MCF 10A (cell line): ENCODE data around the gene RALGDS. TPM values are rescaled to one million over a fixed set of nuclear protein-coding genes. Genes with fewer than 3 reads are reported as not detected.
A peak's percentile ranks its signal among the peaks of the same experiment; 100 is the strongest.

Experiments
- BruUV-seq: library from RNA; stranded (reverse); fragments of 400-500 nt; replicated peaks from 2 replicates; lab custom pipeline; 2021; lab: Mats Ljungman, UMichigan
- CTCF ChIA-PET: fragments of 300-600 bp; sonication (Branson Sonifier 250); formaldehyde crosslinking; extraction: SDS; loops from one replicate; lab custom pipeline; 2021; ENCODE audit warnings: antibody characterized with exemption, inconsistent platforms; lab: Yijun Ruan, JAX
- POLR2A ChIA-PET: fragments of 300-600, 350-650 bp; sonication (Branson Sonifier 250); formaldehyde crosslinking; extraction: SDS; loops from one replicate; lab custom pipeline; 2020; ENCODE audit warnings: antibody characterized with exemption, inconsistent platforms; lab: Yijun Ruan, JAX
- DNase-seq: peaks from one replicate; pipeline ENCODE4 v3.0.0-alpha.2; 2018; ENCODE audit not compliant: unreplicated experiment
- H3K27ac Mint-ChIP-seq: one replicate; pipeline ENCODE4 v1.8.0; 2022; ENCODE audit warnings: mild to moderate bottlenecking, low read depth, mixed read lengths; ENCODE audit not compliant: unreplicated experiment
- H3K27me3 Mint-ChIP-seq: one replicate; pipeline ENCODE4 v1.8.0; 2022; ENCODE audit warnings: mixed read lengths; ENCODE audit not compliant: insufficient read depth, unreplicated experiment
- H3K36me3 Mint-ChIP-seq: one replicate; pipeline ENCODE4 v1.8.0; 2022; ENCODE audit warnings: mild to moderate bottlenecking, moderate library complexity, mixed read lengths; ENCODE audit not compliant: insufficient read depth, unreplicated experiment
- H3K4me1 Mint-ChIP-seq: one replicate; pipeline ENCODE4 v1.8.0; 2022; ENCODE audit warnings: mixed read lengths; ENCODE audit not compliant: insufficient read depth, unreplicated experiment
- H3K4me3 Mint-ChIP-seq: one replicate; pipeline ENCODE4 v1.8.0; 2022; ENCODE audit warnings: mild to moderate bottlenecking, moderate library complexity, mixed read lengths; ENCODE audit not compliant: unreplicated experiment
- H3K9me3 Mint-ChIP-seq: one replicate; pipeline ENCODE4 v1.8.0; 2022; ENCODE audit warnings: mixed read lengths; ENCODE audit not compliant: unreplicated experiment
- intact Hi-C: fragments of 100-400 bp; cut with micrococcal nuclease; formaldehyde crosslinking; loops from 2 replicates; pipeline ENCODE4 v1.14.1; 2022
- total RNA-seq: library from RNA; stranded (reverse); gene quantifications from 2 replicates; pipeline ENCODE4 v1.2.3, GENCODE V29; 2022
- TF ChIP-seq, protein P1 (sequence below): fragments of 200-600 bp; IDR thresholded peaks from one replicate; pipeline ENCODE4 v1.8.0; 2022; ENCODE audit warnings: antibody characterized with exemption, mild to moderate bottlenecking; ENCODE audit not compliant: unreplicated experiment

Gene RALGDS
- total RNA-seq, 1 experiment from 2014 or later: 14.2 TPM

GRCh38 chr9:133151041-133151440 lies 30.0 kb upstream of the RALGDS start:
- Mint-ChIP-seq H3K9me3 (no peaks in the 10 kb centered on the region), H3K4me3 (no peak overlapping the region), H3K27me3 (no peaks in the 10 kb centered on the region), H3K36me3 (no peaks in the 10 kb centered on the region), H3K4me1 (peaks cover 16% of the 10 kb centered on the region), H3K27ac (no peak overlapping the region)
- DNase-seq: no peak
- TF ChIP-seq, protein P1, sequence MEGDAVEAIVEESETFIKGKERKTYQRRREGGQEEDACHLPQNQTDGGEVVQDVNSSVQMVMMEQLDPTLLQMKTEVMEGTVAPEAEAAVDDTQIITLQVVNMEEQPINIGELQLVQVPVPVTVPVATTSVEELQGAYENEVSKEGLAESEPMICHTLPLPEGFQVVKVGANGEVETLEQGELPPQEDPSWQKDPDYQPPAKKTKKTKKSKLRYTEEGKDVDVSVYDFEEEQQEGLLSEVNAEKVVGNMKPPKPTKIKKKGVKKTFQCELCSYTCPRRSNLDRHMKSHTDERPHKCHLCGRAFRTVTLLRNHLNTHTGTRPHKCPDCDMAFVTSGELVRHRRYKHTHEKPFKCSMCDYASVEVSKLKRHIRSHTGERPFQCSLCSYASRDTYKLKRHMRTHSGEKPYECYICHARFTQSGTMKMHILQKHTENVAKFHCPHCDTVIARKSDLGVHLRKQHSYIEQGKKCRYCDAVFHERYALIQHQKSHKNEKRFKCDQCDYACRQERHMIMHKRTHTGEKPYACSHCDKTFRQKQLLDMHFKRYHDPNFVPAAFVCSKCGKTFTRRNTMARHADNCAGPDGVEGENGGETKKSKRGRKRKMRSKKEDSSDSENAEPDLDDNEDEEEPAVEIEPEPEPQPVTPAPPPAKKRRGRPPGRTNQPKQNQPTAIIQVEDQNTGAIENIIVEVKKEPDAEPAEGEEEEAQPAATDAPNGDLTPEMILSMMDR: no peak
- intact Hi-C loops: no loop called here
- POLR2A ChIA-PET: interaction anchor here (0.6 to 0.8 kb wide), 2 partner anchors 197 to 207 kb away, joined by 3 to 4 read pairs; partner anchors contain the start of genes MED22, RPL7A and TSC1
- CTCF ChIA-PET: interaction anchor here (0.6 to 8.8 kb wide), 4 partner anchors 35 to 130 kb away, joined by 3 to 183 read pairs (median 4); no protein-coding TSS in a partner anchor
- no TSS peak for BruUV-seq

- TF ChIP-seq, protein P1: peak; percentile 28
- H3K27ac Mint-ChIP-seq: peak overlapping the region; percentile 83
- no peaks in the 10 kb centered on the region for H3K27me3 Mint-ChIP-seq
- H3K4me3 Mint-ChIP-seq: peak overlapping the region; percentile 69
- no peaks in the 10 kb centered on the region for H3K36me3 Mint-ChIP-seq
- TSS peak; percentile 88 for BruUV-seq
- POLR2A ChIA-PET: interaction anchor here (0.5 to 5.0 kb wide), 18 partner anchors 10 to 1766 kb away, joined by 3 to 53 read pairs (median 3); partner anchors contain the start of genes GTF3C5 and RALGDS
- intact Hi-C loops: loop anchor here (2.0 to 5.0 kb wide), 3 partner anchors 29 to 172 kb away; partner anchors contain the start of genes GFI1B, GTF3C5 and RALGDS
- CTCF ChIA-PET: interaction anchor here (0.6 to 8.8 kb wide), 13 partner anchors 15 to 1751 kb away, joined by 3 to 183 read pairs (median 3); no protein-coding TSS in a partner anchor
- DNase-seq: peak; percentile 85
- H3K4me1 Mint-ChIP-seq: peaks cover 19% of the 10 kb centered on the region
- no peaks in the 10 kb centered on the region for H3K9me3 Mint-ChIP-seq
Measured at GRCh38 chr9:133149130-133150015, 28.3 kb upstream of the RALGDS start.

DNA sequence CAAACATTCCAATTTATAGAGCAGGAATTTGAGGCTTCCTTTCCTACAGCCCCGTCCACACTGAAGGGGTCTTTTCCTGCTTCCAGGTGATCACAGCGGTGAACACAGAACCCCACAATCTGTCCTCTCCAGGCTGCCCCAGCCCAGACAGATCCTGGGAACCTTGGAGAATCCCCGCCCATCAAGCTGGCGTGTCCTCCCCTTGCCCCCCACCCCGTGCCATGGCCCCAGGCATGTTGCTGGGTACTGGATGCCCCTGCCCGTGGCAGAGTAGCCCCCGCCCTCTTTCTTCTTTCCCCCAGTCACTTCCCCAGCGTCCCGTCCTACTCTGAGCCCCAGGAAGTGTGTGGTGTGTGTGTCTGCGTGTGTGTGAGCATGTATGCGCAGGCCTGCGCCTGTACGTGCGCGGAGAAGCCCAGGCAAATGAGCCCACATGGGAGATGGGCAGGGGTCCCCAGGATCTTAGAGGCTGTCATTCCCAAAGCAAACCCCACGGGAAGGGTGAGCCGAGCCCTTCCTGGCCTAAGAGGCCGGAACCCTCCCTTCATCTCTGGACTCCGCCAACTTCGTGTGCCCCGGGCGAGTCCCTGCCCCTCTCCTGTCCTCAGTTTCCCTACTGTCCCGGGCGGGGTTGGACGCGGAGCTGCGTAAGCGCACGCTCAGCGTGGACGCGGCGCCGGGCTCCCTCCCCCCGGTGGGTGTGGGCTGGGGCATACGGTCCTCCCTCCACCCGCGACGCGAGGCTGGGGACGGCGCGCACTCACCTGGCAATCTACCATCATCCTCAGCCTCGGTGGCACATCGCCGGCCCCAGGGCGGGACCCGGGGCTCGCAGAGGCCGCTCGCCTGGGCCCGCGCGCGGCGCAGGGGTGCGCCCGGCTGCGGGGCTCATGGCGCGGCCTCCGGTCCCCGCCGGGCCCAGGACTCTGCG lies 27.4 kb upstream of the RALGDS start:
- H3K27me3 Mint-ChIP-seq: no peaks in the 10 kb centered on the region
- H3K36me3 Mint-ChIP-seq: no peaks in the 10 kb centered on the region
- peak overlapping the region; percentile 96 for H3K27ac Mint-ChIP-seq
- no peaks in the 10 kb centered on the region for H3K9me3 Mint-ChIP-seq
- H3K4me3 Mint-ChIP-seq: peak overlapping the region; percentile 83
- POLR2A ChIA-PET: interaction anchor here (0.5 to 5.0 kb wide), 19 partner anchors 12 to 1765 kb away, joined by 3 to 53 read pairs (median 3); partner anchors contain the start of genes GTF3C5 and RALGDS
- H3K4me1 Mint-ChIP-seq: peaks cover 24% of the 10 kb centered on the region
- CTCF ChIA-PET: interaction anchor here (0.6 to 8.8 kb wide), 28 partner anchors 7 to 1751 kb away, joined by 3 to 183 read pairs (median 4); no protein-coding TSS in a partner anchor
- TF ChIP-seq, protein P1: no peak
- peak; percentile 24 for DNase-seq
- BruUV-seq: TSS peak; percentile 30
- intact Hi-C loops: loop anchor here (2.0 to 5.0 kb wide), 3 partner anchors 28 to 171 kb away; partner anchors contain the start of genes GFI1B, GTF3C5 and RALGDS
